ENCODE measurements around the gene UPK3A. TPM values are rescaled to one million over a fixed set of nuclear protein-coding genes. Genes with fewer than 3 reads are reported as not detected.

Gene UPK3A
- total and polyA plus RNA-seq, 2 donors from 2014 or later = not detected

DNA sequence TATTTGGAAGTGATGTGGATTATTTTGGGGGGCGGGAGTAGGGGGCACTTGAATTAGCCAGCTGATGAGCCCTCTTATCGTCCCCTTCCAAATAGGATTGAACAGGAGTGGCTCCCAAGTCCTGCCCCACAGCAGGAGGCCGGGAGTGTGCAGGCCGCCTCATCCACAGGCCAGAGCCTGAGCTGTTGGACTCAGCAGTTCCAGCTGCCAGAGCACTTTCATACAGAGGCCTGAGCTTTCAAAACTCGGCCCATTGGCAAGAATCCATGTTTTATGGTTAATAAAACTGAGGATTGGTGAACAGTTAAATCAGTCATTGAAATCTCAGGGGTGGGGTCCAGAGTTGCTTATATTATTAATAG, 34.6 kb downstream of the UPK3A start:
- no peak overlapping the region for H3K4me3 ChIP-seq (ENCODE audit: low read length in 3 of 3)
- no peaks in the 10 kb centered on the region for H3K9me3 ChIP-seq (ENCODE audit: control insufficient read depth in 2 of 3, insufficient read depth in 1 of 3, low read length in 3 of 3)
- FAIRE-seq = no peak
- no peak for DNase-seq
- intact Hi-C loops (cut with DNase I) = no loop called here
- H3K4me1 ChIP-seq (ENCODE audit: control insufficient read depth in 2 of 3, insufficient read depth in 2 of 3, low read depth in 1 of 3, low read length in 3 of 3) = peaks cover 0 to 2% (median 0%) of the 10 kb centered on the region in 3 donors
- no peaks in the 10 kb centered on the region for H3K27me3 ChIP-seq (ENCODE audit: control insufficient read depth, insufficient read depth, low read length)
- H3K27ac ChIP-seq (ENCODE audit: low read depth in 2 of 2, low read length in 2 of 2) = no peak overlapping the region
- no peak overlapping the region for H3K9ac ChIP-seq (ENCODE audit: low read length in 3 of 3)
- peaks cover 0 to 15% (median 7%) of the 10 kb centered on the region in 3 donors for H3K36me3 ChIP-seq (ENCODE audit: control insufficient read depth in 2 of 3, insufficient read depth in 3 of 3, low read length in 3 of 3)
- TF ChIP-seq, protein P1, sequence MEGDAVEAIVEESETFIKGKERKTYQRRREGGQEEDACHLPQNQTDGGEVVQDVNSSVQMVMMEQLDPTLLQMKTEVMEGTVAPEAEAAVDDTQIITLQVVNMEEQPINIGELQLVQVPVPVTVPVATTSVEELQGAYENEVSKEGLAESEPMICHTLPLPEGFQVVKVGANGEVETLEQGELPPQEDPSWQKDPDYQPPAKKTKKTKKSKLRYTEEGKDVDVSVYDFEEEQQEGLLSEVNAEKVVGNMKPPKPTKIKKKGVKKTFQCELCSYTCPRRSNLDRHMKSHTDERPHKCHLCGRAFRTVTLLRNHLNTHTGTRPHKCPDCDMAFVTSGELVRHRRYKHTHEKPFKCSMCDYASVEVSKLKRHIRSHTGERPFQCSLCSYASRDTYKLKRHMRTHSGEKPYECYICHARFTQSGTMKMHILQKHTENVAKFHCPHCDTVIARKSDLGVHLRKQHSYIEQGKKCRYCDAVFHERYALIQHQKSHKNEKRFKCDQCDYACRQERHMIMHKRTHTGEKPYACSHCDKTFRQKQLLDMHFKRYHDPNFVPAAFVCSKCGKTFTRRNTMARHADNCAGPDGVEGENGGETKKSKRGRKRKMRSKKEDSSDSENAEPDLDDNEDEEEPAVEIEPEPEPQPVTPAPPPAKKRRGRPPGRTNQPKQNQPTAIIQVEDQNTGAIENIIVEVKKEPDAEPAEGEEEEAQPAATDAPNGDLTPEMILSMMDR (IDR thresholded peaks at IDR 0.05; ENCODE audit: borderline replicate concordance, extremely low read depth, insufficient read depth) = no peak

DNA sequence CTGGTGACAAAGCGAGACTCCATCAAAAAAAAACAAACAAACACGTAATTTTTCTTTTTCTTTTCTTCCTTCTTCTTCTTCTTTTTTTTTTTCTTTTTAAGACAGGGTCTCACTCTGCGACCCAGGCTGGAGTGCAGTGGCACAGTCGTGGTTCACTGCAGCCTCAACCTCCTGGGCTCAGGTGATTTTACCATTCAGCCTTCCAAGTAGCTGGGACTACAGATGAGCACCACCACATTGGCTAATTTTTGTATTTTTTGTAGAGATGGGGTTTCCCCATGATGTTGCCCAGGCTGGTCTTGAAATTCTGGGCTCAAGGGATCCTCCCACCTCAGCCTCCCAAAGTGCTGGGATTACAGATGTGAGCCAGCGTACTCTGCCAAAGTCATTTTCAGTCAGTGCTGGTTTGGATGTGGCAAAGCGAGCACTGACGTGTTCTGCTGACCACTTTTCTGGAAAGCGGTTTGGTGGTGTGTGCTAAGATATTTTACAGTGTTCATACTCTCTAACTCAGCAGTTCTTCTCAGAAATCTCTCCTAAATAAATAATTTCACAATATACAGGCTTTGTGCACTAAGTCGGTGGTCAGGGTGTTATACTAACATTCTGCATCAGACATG, 35.7 kb downstream of the UPK3A start:
- Histone ChIP-seq H3K9ac (ENCODE audit: low read length in 3 of 3) (no peak overlapping the region), H3K9me3 (ENCODE audit: control insufficient read depth in 2 of 3, insufficient read depth in 1 of 3, low read length in 3 of 3) (no peaks in the 10 kb centered on the region), H3K27me3 (ENCODE audit: control insufficient read depth, insufficient read depth, low read length) (no peaks in the 10 kb centered on the region), H3K4me1 (ENCODE audit: control insufficient read depth in 2 of 3, insufficient read depth in 2 of 3, low read depth in 1 of 3, low read length in 3 of 3) (peaks cover 0 to 2% (median 0%) of the 10 kb centered on the region in 3 donors), H3K36me3 (ENCODE audit: control insufficient read depth in 2 of 3, insufficient read depth in 3 of 3, low read length in 3 of 3) (peaks cover 0 to 15% (median 7%) of the 10 kb centered on the region in 3 donors), H3K4me3 (ENCODE audit: low read length in 3 of 3) (no peak overlapping the region), H3K27ac (ENCODE audit: low read depth in 2 of 2, low read length in 2 of 2) (no peak overlapping the region)
- intact Hi-C loops (cut with DNase I) = no loop called here
- TF ChIP-seq, protein P1 (IDR thresholded peaks at IDR 0.05; ENCODE audit: borderline replicate concordance, extremely low read depth, insufficient read depth) = no peak
- DNase-seq = no peak
- no peak for FAIRE-seq

DNA sequence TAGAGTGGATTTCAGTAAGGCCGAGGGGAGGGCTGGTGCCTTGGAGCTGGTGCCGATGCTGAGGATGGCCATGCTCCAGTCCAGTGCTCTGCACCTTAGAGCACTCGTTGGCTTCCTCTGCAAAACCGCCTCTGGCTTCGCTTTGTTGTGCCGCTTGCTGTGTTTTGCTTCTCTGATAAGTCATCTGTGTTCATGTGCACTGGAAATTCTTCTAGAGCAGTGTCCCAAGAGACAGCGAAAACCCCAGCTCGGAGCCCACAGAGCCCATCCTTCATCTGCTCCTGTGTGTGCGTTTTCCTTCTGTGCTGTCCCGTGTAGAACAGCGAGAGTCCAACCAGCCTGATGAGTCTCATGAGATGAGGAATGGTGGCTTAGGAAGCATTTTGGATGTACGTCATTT, 37.1 kb downstream of the UPK3A start:
- TF ChIP-seq, protein P1 (IDR thresholded peaks at IDR 0.05; ENCODE audit: borderline replicate concordance, extremely low read depth, insufficient read depth) = no peak
- peaks cover 0 to 15% (median 7%) of the 10 kb centered on the region in 3 donors for H3K36me3 ChIP-seq (ENCODE audit: control insufficient read depth in 2 of 3, insufficient read depth in 3 of 3, low read length in 3 of 3)
- no peak overlapping the region for H3K27ac ChIP-seq (ENCODE audit: low read depth in 2 of 2, low read length in 2 of 2)
- FAIRE-seq = no peak
- peaks cover 0 to 2% (median 0%) of the 10 kb centered on the region in 3 donors for H3K4me1 ChIP-seq (ENCODE audit: control insufficient read depth in 2 of 3, insufficient read depth in 2 of 3, low read depth in 1 of 3, low read length in 3 of 3)
- no peak overlapping the region for H3K4me3 ChIP-seq (ENCODE audit: low read length in 3 of 3)
- H3K9ac ChIP-seq (ENCODE audit: low read length in 3 of 3) = no peak overlapping the region
- intact Hi-C loops (cut with DNase I) = no loop called here
- no peaks in the 10 kb centered on the region for H3K9me3 ChIP-seq (ENCODE audit: control insufficient read depth in 2 of 3, insufficient read depth in 1 of 3, low read length in 3 of 3)
- H3K27me3 ChIP-seq (ENCODE audit: control insufficient read depth, insufficient read depth, low read length) = no peaks in the 10 kb centered on the region
- peak in 1 of 5 donors; percentile 28 for DNase-seq

Data from kidney (tissue), 14 donors.